ENCODE results near the gene ITGA8.

GRCh38 chr10:15672469-15672868, 47.3 kb downstream of the ITGA8 start:
- TF ChIP-seq CTCF (IDR thresholded peaks at IDR 0.05) (no peak), POLR2A (IDR thresholded peaks at IDR 0.05) (no peak)
